A549 (cell line): ENCODE results near the gene CHID1. TPM values are rescaled to one million over a fixed set of nuclear protein-coding genes. Genes with fewer than 3 reads are reported as not detected.

ENCODE experiments used
- ATAC-seq, 2 experiments: fragments of 200-7000 bp in 1 of 2; fragments of >200 bp in 1 of 2; cut with Nextera tagmentation in 1 of 2; cut with Tn5 transposase in 1 of 2; 3 replicates each; pipeline versions ENCODE4 v1.8.0 to v1.9.1; 2018 to 2020; ENCODE audit warnings: mild to moderate bottlenecking in 1 of 2, moderate library complexity in 1 of 2
- CTCF ChIA-PET: fragments of 300-600 bp; sonication (Branson Sonifier 250); formaldehyde crosslinking; extraction: SDS; loops from one replicate; lab custom pipeline; 2021; ENCODE audit warnings: antibody characterized with exemption, inconsistent platforms; lab: Yijun Ruan, JAX
- POLR2A ChIA-PET: fragments of 350-600 bp; formaldehyde crosslinking; extraction: SDS; loops from one replicate; lab custom pipeline; 2021; ENCODE audit warnings: antibody characterized with exemption, inconsistent platforms; lab: Yijun Ruan, JAX
- DNase-seq, 2 experiments: peaks; one replicate each; pipeline versions ENCODE4 v3.0.0 to v3.0.0-alpha.2; 2011 to 2016; ENCODE audit warnings: low read depth in 1 of 2, low spot score in 1 of 2
- FAIRE-seq: peaks from 2 replicates; lab custom pipeline; 2011; peaks lifted over from hg19 to GRCh38; lab: Jason Lieb, UNC
- H3K27ac ChIP-seq, 2 experiments: fragments of >200 bp; sonication (Bioruptor Twin); formaldehyde crosslinking; 3 replicates each; pipeline ENCODE4 v1.5.1; 2016 to 2017
- H3K4me1 ChIP-seq: fragments of >200 bp; sonication (Bioruptor Twin); formaldehyde crosslinking; 3 replicates; pipeline ENCODE4 v1.6.1; 2016
- H3K4me2 ChIP-seq: fragments of >200 bp; sonication (Bioruptor Twin); formaldehyde crosslinking; 3 replicates; pipeline ENCODE4 v1.6.1; 2016
- H3K4me3 ChIP-seq: fragments of >200 bp; sonication (Bioruptor Twin); formaldehyde crosslinking; 3 replicates; pipeline ENCODE4 v1.5.1; 2016
- H3K9me3 ChIP-seq: fragments of >200 bp; sonication (Bioruptor Twin); formaldehyde crosslinking; 3 replicates; pipeline ENCODE4 v1.6.1; 2016
- BCL3 ChIP-seq: fragments of >200 bp; sonication (Bioruptor Twin); formaldehyde crosslinking; IDR thresholded peaks from 3 replicates; pipeline ENCODE4 v1.6.1; 2016
- CEBPB ChIP-seq, 2 experiments: fragments of >200 bp in 1 of 2; sonication (Bioruptor Twin) in 1 of 2; formaldehyde crosslinking in 1 of 2; IDR thresholded peaks; 2 replicates each; pipeline ENCODE4 v1.6.1; 2012 to 2016
- CHD4 ChIP-seq: fragments of 200-600 bp; sonication (generic); IDR thresholded peaks from 2 replicates; pipeline ENCODE4 v1.6.1; 2016; ENCODE audit warnings: antibody characterized with exemption, mild to moderate bottlenecking, borderline replicate concordance
- EHF ChIP-seq: fragments of 250-450 bp; sonication (Bioruptor Pico); IDR thresholded peaks from 2 replicates; pipeline ENCODE4 v1.5.0; 2020; ENCODE audit warnings: mild to moderate bottlenecking
- EP300 ChIP-seq, 2 experiments: fragments of >200 bp; sonication (Bioruptor Twin); formaldehyde crosslinking; IDR thresholded peaks; 2 replicates in 1 of 2; 3 replicates in 1 of 2; pipeline ENCODE4 v1.6.1; 2016 to 2017
- FOXS1 ChIP-seq: fragments of 250-450 bp; sonication (Bioruptor Pico); IDR thresholded peaks from 2 replicates; pipeline ENCODE4 v1.5.0; 2020; ENCODE audit warnings: mild to moderate bottlenecking, moderate library complexity
- GATA3 ChIP-seq: IDR thresholded peaks from 2 replicates; pipeline ENCODE4 v1.6.1; 2012; ENCODE audit warnings: borderline replicate concordance
- HDAC2 ChIP-seq: fragments of 200-600 bp; sonication (generic); IDR thresholded peaks from 2 replicates; pipeline ENCODE4 v1.6.1; 2016
- HOXB5 ChIP-seq: fragments of 250-450 bp; sonication (Bioruptor Pico); IDR thresholded peaks from 2 replicates; pipeline ENCODE4 v1.5.0; 2020; ENCODE audit warnings: mild to moderate bottlenecking, moderate library complexity
- MAZ ChIP-seq: fragments of 150-350 bp; IDR thresholded peaks from 2 replicates; pipeline ENCODE4 v1.6.1; 2014; ENCODE audit warnings: antibody characterized with exemption, low read depth, low read length, borderline replicate concordance
- NFE2L2 ChIP-seq: fragments of 150-350 bp; conservative IDR thresholded peaks from 2 replicates; pipeline ENCODE4 v1.6.1; 2014; ENCODE audit warnings: low read length
- NPAS2 ChIP-seq: fragments of 250-450 bp; sonication (Bioruptor Pico); IDR thresholded peaks from 2 replicates; pipeline ENCODE4 v1.8.0; 2022; ENCODE audit warnings: mild to moderate bottlenecking, moderate library complexity, borderline replicate concordance
- NR3C1 ChIP-seq: fragments of >200 bp; sonication (Bioruptor Twin); formaldehyde crosslinking; IDR thresholded peaks from 3 replicates; pipeline ENCODE4 v1.6.1; 2017
- PHF8 ChIP-seq: fragments of 200-600 bp; sonication (generic); IDR thresholded peaks from 2 replicates; pipeline ENCODE4 v1.6.1; 2016; ENCODE audit warnings: low read depth, mild to moderate bottlenecking, antibody characterized with exemption, moderate library complexity, borderline replicate concordance
- POLR2A ChIP-seq: IDR thresholded peaks from 2 replicates; pipeline ENCODE4 v1.6.1; 2012; ENCODE audit warnings: mild to moderate bottlenecking, low read length
- POLR2AphosphoS2 ChIP-seq: conservative IDR thresholded peaks from 2 replicates; pipeline ENCODE4 v1.6.1; 2012; ENCODE audit warnings: low read length, improper control_type of control experiment, inconsistent platforms
- RAD21 ChIP-seq, 2 experiments: fragments of >200 bp in 1 of 2; sonication (Bioruptor Twin) in 1 of 2; formaldehyde crosslinking in 1 of 2; IDR thresholded peaks in 1 of 2; conservative IDR thresholded peaks in 1 of 2; 2 replicates in 1 of 2; 3 replicates in 1 of 2; pipeline ENCODE4 v1.6.1; 2012 to 2018; ENCODE audit warnings: inconsistent platforms in 1 of 2
- SMC3 ChIP-seq: fragments of >200 bp; sonication (Bioruptor Twin); formaldehyde crosslinking; IDR thresholded peaks from 3 replicates; pipeline ENCODE4 v1.6.1; 2018; ENCODE audit warnings: inconsistent platforms
- TFCP2L1 ChIP-seq: fragments of 250-450 bp; sonication (Bioruptor Pico); IDR thresholded peaks from 2 replicates; pipeline ENCODE4 v1.5.0; 2021; ENCODE audit warnings: mild to moderate bottlenecking
- USF2 ChIP-seq: fragments of 450-650 bp; IDR thresholded peaks from 2 replicates; pipeline ENCODE4 v1.6.1; 2014; ENCODE audit warnings: antibody characterized with exemption
- ZC3H11A ChIP-seq: fragments of 450-650 bp; IDR thresholded peaks from 2 replicates; pipeline ENCODE4 v1.6.1; 2014; ENCODE audit warnings: antibody characterized with exemption, mild to moderate bottlenecking
- ZNF302 ChIP-seq: fragments of 250-450 bp; sonication (Bioruptor Pico); IDR thresholded peaks from 2 replicates; pipeline ENCODE4 v1.9.0; 2021; ENCODE audit warnings: inconsistent platforms, mild to moderate bottlenecking, moderate library complexity
- WGBS: methylation state at CpG from one replicate; pipeline ENCODE4 v1.1.6; 2017; ENCODE audit errors: missing lambda C conversion rate; 5-methylcytosine and 5-hydroxymethylcytosine counted together
- polyA plus RNA-seq, 4 experiments: library from polyadenylated mRNA; depleted of rRNA in 3 of 4; stranded (reverse); fragments of >200 nt; fragmentation: RNase III in 1 of 4; extraction: RNeasy Plus Mini Kit Qiagen cat#74134 plus additional on column Dnase treatment in 1 of 4; gene quantifications; 2 replicates in 3 of 4; 3 replicates in 1 of 4; pipeline ENCODE4 v1.2.3, GENCODE V29; 2011 to 2017
- TF ChIP-seq, protein P1 (sequence below): fragments of 200-600 bp; sonication (generic); IDR thresholded peaks from 2 replicates; pipeline ENCODE4 v1.6.1; 2016; ENCODE audit warnings: antibody characterized with exemption, mild to moderate bottlenecking, moderate library complexity
- TF ChIP-seq, protein P2 (sequence below): fragments of 250-450 bp; sonication (Bioruptor Pico); IDR thresholded peaks from 2 replicates; pipeline ENCODE4 v1.5.0; 2021; ENCODE audit warnings: mild to moderate bottlenecking, moderate library complexity, borderline replicate concordance

Gene CHID1
- polyA plus RNA-seq, 2 of the 4 experiments (the other 2 are of a cell fraction): 53.8 to 70.6 TPM

- ATAC-seq: peak; percentile 16 to 60
- H3K4me2 ChIP-seq: no peak overlapping the region
- DNase-seq: peak; percentile 65 to 70
- WGBS: 66% methylated on average over 19 of the region's 31 CpGs
- CTCF ChIA-PET: interaction anchor here (0.7 to 9.0 kb wide), 6 partner anchors 8 to 192 kb away, joined by 3 to 34 read pairs (median 4); no protein-coding TSS in a partner anchor
- H3K27ac ChIP-seq: peak overlapping the region in 1 of 2 experiments; percentile 71; a peak in 3 of 6 replicates
- peaks cover 49% of the 10 kb centered on the region for H3K4me1 ChIP-seq
- TF ChIP-seq USF2 (peak; percentile 83), NR3C1 (no peak)
- POLR2A ChIA-PET: interaction anchor here (1.0 to 1.2 kb wide), 2 partner anchors 8 to 11 kb away, joined by 5 to 7 read pairs; no protein-coding TSS in a partner anchor
- no peak overlapping the region for H3K4me3 ChIP-seq
- FAIRE-seq: no peak
- H3K9me3 ChIP-seq: no peaks in the 10 kb centered on the region
Observed at GRCh38 chr11:859394-860131, 51.0 kb downstream of the CHID1 start.

DNA sequence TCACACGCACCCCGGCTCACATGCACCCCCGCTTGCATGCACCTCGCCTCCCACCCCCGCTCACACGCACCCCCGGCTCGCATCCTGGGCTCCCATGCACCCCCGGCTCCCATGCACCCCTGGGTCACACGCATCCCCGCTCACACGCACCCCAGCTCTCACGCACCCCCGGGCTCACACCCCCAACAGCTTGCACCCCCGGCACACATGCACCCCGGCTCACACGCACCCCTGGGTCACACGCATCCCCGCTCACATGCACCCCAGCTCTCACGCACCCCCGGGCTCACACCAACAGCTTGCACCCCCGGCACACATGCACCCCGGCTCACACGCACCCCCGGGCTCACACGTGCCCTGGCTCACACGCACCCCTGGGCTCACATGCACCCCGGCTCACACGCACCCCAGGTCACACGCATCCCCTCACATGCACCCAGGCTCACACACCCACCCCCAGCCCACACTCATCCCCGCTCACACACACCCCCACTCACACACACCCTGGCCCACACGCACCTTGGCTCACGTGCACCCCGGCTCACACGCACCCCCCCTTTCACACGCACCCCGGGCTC is 51.8 kb downstream of the CHID1 start:
- POLR2A ChIA-PET: interaction anchor here (1.0 to 1.2 kb wide), 2 partner anchors 8 to 11 kb away, joined by 5 to 7 read pairs; no protein-coding TSS in a partner anchor

DNA sequence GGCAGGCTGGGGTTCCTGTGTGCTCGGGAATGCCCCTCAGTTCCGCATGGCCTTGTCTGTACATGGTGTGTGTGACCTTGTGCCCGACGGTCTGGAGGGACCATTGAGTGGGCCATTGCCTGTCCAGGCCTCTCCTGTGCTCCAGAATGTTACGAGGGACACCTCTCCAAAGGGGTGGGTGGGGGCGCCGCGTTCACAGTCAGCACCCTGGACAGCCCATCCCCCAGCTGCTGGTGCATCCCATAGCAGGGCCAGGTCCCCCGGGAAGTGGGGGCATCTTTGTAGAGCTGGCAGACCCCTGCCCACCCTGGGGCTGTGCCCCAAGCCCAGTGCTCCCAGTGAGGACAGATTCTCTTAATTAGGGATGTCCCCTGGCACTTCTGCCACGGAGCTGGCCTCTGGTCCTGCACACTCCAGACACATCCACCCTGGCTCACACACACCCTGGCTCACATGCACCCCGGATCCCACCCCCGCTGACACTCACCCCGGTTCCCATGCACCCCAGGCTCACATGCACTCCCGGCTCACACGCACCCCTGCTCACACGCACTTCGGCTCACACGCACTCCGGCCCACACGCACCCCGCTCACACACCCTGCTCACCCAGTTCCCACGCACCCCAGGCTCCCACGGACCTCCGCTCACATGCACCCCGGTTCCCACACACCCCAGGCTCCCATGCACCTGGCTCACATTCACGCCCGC is 52.4 kb downstream of the CHID1 start:
- no peak overlapping the region for H3K4me3 ChIP-seq
- ChIA-PET CTCF (interaction anchor here (0.6 to 9.0 kb wide), 6 partner anchors 9 to 303 kb away, joined by 3 to 37 read pairs (median 5); no protein-coding TSS in a partner anchor), POLR2A (no interaction called here)
- H3K9me3 ChIP-seq: no peaks in the 10 kb centered on the region
- no peak overlapping the region for H3K4me2 ChIP-seq
- FAIRE-seq (no peak), ATAC-seq (no peak), DNase-seq (no peak)
- no peak overlapping the region for H3K27ac ChIP-seq
- 90% methylated on average over 21 of the region's 27 CpGs for WGBS
- no peak; the same call in 1 of the 2 replicates for TF ChIP-seq POLR2AphosphoS2
- no peak for TF ChIP-seq BCL3
- no peak for TF ChIP-seq NFE2L2
- TF ChIP-seq POLR2A: no peak
- TF ChIP-seq, protein P1, sequence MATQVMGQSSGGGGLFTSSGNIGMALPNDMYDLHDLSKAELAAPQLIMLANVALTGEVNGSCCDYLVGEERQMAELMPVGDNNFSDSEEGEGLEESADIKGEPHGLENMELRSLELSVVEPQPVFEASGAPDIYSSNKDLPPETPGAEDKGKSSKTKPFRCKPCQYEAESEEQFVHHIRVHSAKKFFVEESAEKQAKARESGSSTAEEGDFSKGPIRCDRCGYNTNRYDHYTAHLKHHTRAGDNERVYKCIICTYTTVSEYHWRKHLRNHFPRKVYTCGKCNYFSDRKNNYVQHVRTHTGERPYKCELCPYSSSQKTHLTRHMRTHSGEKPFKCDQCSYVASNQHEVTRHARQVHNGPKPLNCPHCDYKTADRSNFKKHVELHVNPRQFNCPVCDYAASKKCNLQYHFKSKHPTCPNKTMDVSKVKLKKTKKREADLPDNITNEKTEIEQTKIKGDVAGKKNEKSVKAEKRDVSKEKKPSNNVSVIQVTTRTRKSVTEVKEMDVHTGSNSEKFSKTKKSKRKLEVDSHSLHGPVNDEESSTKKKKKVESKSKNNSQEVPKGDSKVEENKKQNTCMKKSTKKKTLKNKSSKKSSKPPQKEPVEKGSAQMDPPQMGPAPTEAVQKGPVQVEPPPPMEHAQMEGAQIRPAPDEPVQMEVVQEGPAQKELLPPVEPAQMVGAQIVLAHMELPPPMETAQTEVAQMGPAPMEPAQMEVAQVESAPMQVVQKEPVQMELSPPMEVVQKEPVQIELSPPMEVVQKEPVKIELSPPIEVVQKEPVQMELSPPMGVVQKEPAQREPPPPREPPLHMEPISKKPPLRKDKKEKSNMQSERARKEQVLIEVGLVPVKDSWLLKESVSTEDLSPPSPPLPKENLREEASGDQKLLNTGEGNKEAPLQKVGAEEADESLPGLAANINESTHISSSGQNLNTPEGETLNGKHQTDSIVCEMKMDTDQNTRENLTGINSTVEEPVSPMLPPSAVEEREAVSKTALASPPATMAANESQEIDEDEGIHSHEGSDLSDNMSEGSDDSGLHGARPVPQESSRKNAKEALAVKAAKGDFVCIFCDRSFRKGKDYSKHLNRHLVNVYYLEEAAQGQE: peak; percentile 36; the same call in 1 of the 2 replicates
- TF ChIP-seq CHD4: no peak
- TF ChIP-seq, all 56 proteins: peak for 1
- H3K4me1 ChIP-seq: peaks cover 46% of the 10 kb centered on the region

More for the DNA sequence above, 51.8 kb downstream of the CHID1 start:
- Histone ChIP-seq H3K4me1 (peaks cover 49% of the 10 kb centered on the region), H3K27ac (no peak overlapping the region), H3K4me3 (no peak overlapping the region), H3K4me2 (no peak overlapping the region), H3K9me3 (no peaks in the 10 kb centered on the region)
- ATAC-seq: no peak
- TF ChIP-seq GATA3: no peak
- no peak for TF ChIP-seq SMC3
- TF ChIP-seq NFE2L2: no peak
- TF ChIP-seq TFCP2L1 (CRISPR knock-in tag): no peak
- no peak for TF ChIP-seq EHF (CRISPR knock-in tag)
- TF ChIP-seq PHF8: no peak
- no peak for TF ChIP-seq EP300 (IDR thresholded peaks at IDR 0.05)
- no peak for TF ChIP-seq HDAC2
- no peak for TF ChIP-seq HOXB5 (CRISPR knock-in tag)
- TF ChIP-seq ZC3H11A: no peak
- TF ChIP-seq FOXS1 (CRISPR knock-in tag): no peak
- TF ChIP-seq RAD21 (conservative IDR thresholded peaks at IDR 0.05 in 1 of 2, IDR thresholded peaks at IDR 0.05 in 1 of 2): no peak
- no peak for TF ChIP-seq ZNF302 (CRISPR knock-in tag)
- no peak for TF ChIP-seq MAZ
- no peak for TF ChIP-seq POLR2A
- no peak for TF ChIP-seq POLR2AphosphoS2
- TF ChIP-seq NPAS2 (CRISPR knock-in tag): no peak
- TF ChIP-seq CEBPB (IDR thresholded peaks at IDR 0.05): no peak
- TF ChIP-seq, protein P2, sequence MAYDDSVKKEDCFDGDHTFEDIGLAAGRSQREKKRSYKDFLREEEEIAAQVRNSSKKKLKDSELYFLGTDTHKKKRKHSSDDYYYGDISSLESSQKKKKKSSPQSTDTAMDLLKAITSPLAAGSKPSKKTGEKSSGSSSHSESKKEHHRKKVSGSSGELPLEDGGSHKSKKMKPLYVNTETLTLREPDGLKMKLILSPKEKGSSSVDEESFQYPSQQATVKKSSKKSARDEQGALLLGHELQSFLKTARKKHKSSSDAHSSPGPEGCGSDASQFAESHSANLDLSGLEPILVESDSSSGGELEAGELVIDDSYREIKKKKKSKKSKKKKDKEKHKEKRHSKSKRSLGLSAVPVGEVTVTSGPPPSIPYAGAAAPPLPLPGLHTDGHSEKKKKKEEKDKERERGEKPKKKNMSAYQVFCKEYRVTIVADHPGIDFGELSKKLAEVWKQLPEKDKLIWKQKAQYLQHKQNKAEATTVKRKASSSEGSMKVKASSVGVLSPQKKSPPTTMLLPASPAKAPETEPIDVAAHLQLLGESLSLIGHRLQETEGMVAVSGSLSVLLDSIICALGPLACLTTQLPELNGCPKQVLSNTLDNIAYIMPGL (CRISPR knock-in tag): no peak
- TF ChIP-seq NR3C1: no peak
- no peak for DNase-seq
- CTCF ChIA-PET: interaction anchor here (0.6 to 9.0 kb wide), 6 partner anchors 9 to 302 kb away, joined by 3 to 34 read pairs (median 5); no protein-coding TSS in a partner anchor
- no peak for FAIRE-seq
- WGBS: 97% methylated on average over 14 of the region's 37 CpGs
